NK-92 (cell line): Measurements from ENCODE around the gene ADAM19.
"Not testable (repeated sequence)": the region's sequence is repeated elsewhere in the genome, so short reads cannot be mapped to it uniquely, and the experiment has no call there.

Experiments used
- DNase-seq: peaks from one replicate; lab custom pipeline; 2025; ENCODE audit not compliant: unreplicated experiment; lab: John Stamatoyannopoulos, UW

Gene ADAM19

DNA sequence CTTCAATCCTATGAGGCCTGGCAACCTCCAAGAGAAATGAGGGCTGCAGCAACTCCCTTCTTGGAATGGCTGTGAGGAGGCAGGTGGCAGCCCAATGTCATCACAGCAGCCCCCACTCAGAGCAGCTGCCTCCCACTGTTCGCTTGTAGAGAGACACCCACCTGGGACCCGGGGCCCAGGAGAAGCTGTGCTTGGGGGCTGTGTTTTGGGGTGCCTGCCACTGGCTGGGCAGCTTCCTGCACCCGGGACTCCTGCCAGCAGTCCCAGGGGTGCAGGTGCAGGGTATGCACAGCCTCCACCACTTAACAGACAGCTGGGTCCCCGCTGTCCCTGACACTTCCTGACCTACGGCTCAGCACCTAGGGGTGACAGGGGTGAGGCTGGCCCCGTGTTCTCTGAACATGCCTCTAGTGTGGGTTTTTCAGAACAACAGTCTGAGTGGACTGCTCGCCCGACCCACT, 89.3 kb downstream of the ADAM19 start:
- DNase-seq: no peak

- DNase-seq: no peak
These were observed 89.8 kb downstream of the ADAM19 start for GRCh38 chr5:157485811-157486210.

GRCh38 chr5:157485340-157485739, 90.2 kb downstream of the ADAM19 start:
- DNase-seq: no peak

- no peak for DNase-seq
These were observed 90.8 kb downstream of the ADAM19 start for GRCh38 chr5:157484768-157485167.

DNA sequence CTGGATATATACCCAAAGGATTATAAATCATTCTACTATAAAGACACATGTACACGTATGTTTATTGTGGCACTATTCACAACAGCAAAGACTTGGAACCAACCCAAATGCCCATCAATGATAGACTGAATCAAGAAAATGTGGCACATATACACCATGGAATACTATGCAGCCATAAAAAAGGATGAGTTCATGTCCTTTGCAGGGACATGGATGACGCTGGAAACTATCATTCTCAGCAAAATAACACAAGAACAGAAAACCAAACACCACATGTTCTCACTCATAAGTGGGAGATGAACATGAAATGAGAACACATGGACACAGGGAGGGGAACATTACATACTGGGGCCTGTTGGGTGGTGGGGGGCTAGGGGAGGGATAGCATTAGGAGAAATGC, 92.9 kb downstream of the ADAM19 start:
- not testable (repeated sequence) for DNase-seq

DNA sequence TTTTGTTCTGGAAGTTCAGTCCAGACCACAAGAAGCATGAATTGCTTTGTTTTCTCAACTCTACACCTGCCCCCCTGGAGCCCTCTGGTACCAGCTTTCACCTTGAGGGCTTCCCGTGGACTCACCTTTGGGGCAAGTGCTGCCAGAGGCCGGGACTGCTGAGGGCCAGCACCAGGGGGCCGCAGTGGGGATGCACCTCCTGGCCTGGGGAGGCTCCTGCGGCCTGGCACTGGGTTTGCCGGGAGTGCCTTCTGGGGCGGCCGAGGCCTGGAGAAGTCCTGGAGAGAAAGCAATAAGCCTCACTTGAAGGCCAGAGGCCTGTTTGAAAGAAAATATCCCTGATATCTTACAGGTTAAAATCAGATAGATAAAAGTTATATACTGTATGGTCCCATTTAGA, 93.9 kb downstream of the ADAM19 start:
- no peak for DNase-seq

- no peak for DNase-seq
These were observed 94.3 kb downstream of the ADAM19 start for GRCh38 chr5:157481265-157481664.

DNA sequence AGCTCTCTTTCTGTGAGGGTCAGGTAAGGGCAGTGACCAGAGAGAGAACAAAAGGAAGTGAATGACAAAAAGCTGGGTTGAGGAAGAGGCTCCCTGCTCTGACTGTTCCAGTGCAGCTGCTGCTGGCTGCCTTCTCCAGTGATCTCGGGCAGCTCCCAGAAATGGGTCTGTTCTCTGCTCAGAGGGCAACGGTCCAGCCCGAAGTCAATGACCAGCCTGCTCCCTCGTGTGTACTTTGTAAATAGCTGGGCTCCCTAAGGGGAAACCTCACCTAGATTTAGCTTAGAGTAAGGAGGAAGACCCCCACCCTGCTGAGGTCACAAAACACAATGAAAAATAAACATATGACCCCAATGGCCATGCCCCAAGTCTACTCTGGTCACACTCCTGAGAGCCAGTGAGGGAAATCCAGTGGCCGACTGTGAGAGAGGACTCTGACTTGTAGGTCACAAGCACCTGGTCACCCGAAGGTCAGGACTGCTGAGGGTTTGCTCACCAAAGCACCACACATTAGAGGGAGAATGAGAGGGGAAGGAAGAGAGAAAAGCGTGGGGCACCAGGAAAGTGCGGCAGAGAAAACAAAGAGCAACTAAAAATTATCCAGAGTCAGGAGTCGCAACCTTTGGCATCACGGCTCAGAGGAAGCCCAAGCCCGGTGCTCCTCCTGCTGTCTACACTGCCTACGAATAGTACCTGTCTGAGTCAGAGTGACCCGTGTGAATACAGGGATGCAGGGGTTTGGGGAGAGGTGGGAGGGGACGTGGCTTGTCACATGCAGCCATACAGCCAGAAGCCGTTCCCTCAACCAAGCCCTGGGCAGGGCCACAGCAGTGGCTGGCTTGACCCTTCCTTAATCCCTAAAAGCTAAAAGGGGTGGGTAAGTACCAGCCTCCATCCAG, 95.7 kb downstream of the ADAM19 start:
- DNase-seq: no peak

GRCh38 chr5:157479166-157479565, 96.4 kb downstream of the ADAM19 start:
- DNase-seq: no peak

- no peak for DNase-seq
These were observed 96.8 kb downstream of the ADAM19 start for GRCh38 chr5:157478726-157479125.

DNA sequence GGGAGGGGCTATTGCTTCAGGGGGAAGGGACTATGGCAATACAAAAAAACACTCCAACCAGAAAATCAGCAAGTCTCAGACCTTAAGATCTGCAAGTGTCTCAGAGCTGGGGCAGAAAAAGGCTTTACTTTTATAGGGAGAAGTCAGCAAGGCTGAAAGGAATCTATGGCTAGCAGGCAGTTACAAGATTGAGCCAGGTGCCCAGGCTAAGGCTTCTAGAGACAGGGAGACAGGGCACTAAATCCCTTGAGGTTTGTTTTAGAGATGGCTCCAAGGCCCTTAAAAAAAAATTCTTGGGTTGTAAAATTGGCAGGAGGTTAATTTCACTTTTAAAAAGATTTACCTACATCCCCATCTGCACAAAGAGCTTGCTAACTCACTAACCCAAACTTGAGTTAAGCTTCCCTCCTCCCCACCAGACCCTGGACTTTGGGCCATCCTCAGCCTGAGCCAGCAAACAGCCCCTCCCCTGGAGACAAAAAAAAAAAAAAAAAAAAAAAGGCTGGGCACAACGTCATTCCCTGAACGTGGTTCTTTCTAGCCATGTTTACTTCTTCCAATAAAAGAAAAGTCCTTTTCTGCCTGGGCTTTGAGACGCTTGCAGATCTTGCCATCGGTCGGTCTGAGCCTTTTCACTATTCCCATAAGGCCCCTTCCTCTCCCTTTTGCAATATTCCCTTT, 97.6 kb downstream of the ADAM19 start:
- no peak for DNase-seq

GRCh38 chr5:157476702-157477408, 98.7 kb downstream of the ADAM19 start:
- DNase-seq: no peak

GRCh38 chr5:157475432-157475831, 100.1 kb downstream of the ADAM19 start:
- DNase-seq: no peak

- no peak for DNase-seq
These were observed 101.9 kb downstream of the ADAM19 start for GRCh38 chr5:157473383-157474320.

DNA sequence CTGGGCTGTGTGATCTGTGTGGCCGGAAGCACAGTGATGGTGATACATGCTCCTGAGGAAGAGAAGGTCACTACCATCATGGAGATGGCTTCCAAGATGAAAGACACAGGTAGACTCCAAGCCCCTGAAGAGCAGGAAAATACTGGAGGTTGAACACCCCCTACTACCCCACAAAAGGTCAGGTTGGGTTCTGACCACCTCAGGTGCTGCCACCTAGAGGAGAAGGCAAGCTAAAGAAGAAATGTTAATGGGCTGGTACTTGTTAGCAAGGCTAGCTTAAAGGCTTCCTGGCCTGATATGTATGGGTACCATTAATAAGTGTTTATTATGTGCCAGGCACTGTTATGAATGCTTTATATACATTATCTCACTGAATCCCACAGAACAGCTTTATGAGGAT, 103.9 kb downstream of the ADAM19 start:
- no peak for DNase-seq

DNA sequence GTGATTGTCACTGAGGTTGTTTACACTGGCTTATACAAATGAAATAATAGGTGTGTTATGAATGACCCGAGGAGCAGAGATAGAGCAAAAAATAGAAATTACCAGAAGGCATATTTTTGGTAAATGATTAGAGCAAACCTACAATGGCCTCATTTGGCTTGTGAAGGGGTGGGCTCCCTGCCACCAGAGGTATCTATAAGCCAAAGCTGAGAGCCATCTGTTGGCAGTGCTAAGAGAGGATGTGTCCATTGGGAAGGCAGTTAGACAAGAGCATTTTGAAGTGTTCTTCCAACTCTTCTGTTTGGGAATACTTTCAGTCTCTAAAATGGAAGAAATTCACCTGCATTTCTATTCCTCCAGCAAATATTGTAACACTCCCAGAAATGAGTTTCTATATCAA, 104.9 kb downstream of the ADAM19 start:
- no peak for DNase-seq

DNA sequence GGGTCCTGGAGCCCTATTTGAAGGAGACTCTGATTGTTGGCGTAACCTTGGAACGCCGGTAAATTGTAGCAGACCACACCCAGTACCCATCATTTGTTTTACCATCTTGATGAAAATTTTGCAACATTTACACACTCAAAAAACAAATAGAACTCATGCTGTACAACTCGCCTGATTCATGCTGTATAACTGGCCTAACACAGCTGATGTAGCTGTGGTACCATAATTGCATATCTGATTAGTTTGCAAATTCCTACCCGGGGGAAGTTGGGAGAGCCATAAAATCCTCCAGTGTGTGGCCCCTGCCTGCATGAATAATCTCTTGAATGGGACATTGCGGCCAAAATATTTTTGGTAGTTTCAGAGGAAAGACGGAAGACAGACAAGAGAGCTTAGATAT, 105.9 kb downstream of the ADAM19 start:
- no peak for DNase-seq

GRCh38 chr5:157469073-157469472, 106.5 kb downstream of the ADAM19 start:
- DNase-seq: no peak

GRCh38 chr5:157468293-157468965, 107.1 kb downstream of the ADAM19 start:
- DNase-seq: no peak
